Measurements from ENCODE around the gene DOCK3.

DNA sequence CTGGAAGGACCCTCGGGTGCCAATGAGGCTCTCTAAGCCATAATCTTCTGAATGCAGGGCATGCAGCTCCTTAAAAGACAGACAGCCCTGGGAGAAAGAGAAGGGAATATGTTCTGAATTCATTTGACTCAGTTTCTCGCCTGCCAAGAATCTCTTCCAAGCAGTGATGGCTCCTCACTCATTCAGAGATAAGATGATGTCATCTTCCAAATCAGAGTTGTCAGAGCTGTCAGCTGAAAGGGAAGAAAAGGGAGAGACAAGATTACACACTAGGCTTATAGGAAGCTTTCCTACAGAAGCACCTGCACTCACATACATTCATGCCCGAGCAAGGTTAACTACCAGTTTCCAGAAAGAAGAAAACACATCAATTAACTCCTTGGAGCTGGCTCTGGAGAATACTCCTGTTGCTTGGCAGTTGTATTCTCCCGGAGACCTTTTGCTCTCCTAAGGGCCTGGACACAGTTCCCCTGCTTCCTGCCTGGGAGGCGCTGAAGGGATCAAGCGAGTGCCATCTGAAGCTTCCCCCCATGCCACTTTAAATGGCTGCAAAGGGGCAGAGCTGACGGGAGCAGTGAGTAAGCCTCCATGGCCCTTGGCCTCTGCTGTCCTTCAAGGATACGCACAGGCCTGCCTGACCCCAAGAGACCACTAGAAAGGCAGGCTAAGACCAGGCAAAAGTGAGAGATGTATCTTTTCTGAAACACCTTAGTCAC is 724.0 kb downstream of the DOCK3 start:
- TF ChIP-seq, protein P1, sequence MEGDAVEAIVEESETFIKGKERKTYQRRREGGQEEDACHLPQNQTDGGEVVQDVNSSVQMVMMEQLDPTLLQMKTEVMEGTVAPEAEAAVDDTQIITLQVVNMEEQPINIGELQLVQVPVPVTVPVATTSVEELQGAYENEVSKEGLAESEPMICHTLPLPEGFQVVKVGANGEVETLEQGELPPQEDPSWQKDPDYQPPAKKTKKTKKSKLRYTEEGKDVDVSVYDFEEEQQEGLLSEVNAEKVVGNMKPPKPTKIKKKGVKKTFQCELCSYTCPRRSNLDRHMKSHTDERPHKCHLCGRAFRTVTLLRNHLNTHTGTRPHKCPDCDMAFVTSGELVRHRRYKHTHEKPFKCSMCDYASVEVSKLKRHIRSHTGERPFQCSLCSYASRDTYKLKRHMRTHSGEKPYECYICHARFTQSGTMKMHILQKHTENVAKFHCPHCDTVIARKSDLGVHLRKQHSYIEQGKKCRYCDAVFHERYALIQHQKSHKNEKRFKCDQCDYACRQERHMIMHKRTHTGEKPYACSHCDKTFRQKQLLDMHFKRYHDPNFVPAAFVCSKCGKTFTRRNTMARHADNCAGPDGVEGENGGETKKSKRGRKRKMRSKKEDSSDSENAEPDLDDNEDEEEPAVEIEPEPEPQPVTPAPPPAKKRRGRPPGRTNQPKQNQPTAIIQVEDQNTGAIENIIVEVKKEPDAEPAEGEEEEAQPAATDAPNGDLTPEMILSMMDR (conservative IDR thresholded peaks at IDR 0.05 in 1 of 2, IDR thresholded peaks at IDR 0.05 in 1 of 2; ENCODE audit: extremely low read depth in 1 of 2, insufficient read depth in 1 of 2, low read depth in 1 of 2, low read length in 2 of 2), result no peak
- no peak for TF ChIP-seq EZH2 (IDR thresholded peaks at IDR 0.05; ENCODE audit: borderline replicate concordance, low read length)

Data from mammary epithelial cell (primary cell).